Measurements from ENCODE around the gene SEC14L5. TPM values are rescaled to one million over a fixed set of nuclear protein-coding genes. Genes with fewer than 3 reads are reported as not detected.

SEC14L5 gene
- total RNA-seq, 2 donors from 2014 or later, result 0.22 to 0.33 TPM

DNA sequence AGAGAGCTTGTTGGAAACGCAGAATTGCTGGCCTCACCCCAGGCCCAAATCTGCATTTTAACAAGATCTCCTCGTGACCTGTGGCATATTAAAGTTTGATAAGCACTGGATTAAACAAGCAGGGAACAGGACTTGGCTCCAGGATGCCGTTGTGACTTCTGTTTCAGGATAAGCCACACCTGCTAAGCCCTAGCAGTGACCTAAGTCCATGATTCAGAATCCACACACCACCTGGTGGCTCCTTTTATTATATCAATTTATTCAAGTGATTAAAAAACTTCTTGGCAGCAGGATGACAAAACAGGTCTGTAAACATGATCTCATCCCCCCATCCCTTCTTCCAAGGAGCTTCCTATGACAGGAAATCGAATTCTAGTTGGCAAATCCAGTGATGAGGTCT lies 66.5 kb downstream of the SEC14L5 start:
- H3K9me3 ChIP-seq (ENCODE audit: control insufficient read depth, low read length), result no peaks in the 10 kb centered on the region
- no peak overlapping the region for H3K27ac ChIP-seq (ENCODE audit: low read depth, low read length)
- peaks cover 29% of the 10 kb centered on the region for H3K27me3 Mint-ChIP-seq (ENCODE audit: insufficient read depth)
- no peak overlapping the region for H3K4me3 ChIP-seq (ENCODE audit: low read length)
- H3K4me1 Mint-ChIP-seq, result no peaks in the 10 kb centered on the region
- H3K4me3 Mint-ChIP-seq, result no peak overlapping the region
- no peak overlapping the region for H3K27ac Mint-ChIP-seq
- TF ChIP-seq, protein P1, sequence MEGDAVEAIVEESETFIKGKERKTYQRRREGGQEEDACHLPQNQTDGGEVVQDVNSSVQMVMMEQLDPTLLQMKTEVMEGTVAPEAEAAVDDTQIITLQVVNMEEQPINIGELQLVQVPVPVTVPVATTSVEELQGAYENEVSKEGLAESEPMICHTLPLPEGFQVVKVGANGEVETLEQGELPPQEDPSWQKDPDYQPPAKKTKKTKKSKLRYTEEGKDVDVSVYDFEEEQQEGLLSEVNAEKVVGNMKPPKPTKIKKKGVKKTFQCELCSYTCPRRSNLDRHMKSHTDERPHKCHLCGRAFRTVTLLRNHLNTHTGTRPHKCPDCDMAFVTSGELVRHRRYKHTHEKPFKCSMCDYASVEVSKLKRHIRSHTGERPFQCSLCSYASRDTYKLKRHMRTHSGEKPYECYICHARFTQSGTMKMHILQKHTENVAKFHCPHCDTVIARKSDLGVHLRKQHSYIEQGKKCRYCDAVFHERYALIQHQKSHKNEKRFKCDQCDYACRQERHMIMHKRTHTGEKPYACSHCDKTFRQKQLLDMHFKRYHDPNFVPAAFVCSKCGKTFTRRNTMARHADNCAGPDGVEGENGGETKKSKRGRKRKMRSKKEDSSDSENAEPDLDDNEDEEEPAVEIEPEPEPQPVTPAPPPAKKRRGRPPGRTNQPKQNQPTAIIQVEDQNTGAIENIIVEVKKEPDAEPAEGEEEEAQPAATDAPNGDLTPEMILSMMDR (conservative IDR thresholded peaks at IDR 0.05), result no peak
- no peak overlapping the region for H3K9ac ChIP-seq (ENCODE audit: extremely low read depth, low read length, poor library complexity, severe bottlenecking)
- peaks cover 2% of the 10 kb centered on the region for H3K36me3 Mint-ChIP-seq (ENCODE audit: low read depth)
- WGBS, 2 experiments (ENCODE audit: insufficient coverage in 1 of 2, insufficient read length in 1 of 2), result 89 to 91% methylated on average over 3 to 4 of the region's 4 CpGs
- H3K4me1 ChIP-seq (ENCODE audit: control insufficient read depth, insufficient read depth, low read length), result no peaks in the 10 kb centered on the region
- DNase-seq, result no peak
- H3K27me3 ChIP-seq (ENCODE audit: control insufficient read depth, insufficient read depth, low read length, poor library complexity, severe bottlenecking), result peaks cover 5% of the 10 kb centered on the region
- no peaks in the 10 kb centered on the region for H3K9me3 Mint-ChIP-seq
- no peaks in the 10 kb centered on the region for H3K36me3 ChIP-seq (ENCODE audit: control insufficient read depth, insufficient read depth, low read length)

DNA sequence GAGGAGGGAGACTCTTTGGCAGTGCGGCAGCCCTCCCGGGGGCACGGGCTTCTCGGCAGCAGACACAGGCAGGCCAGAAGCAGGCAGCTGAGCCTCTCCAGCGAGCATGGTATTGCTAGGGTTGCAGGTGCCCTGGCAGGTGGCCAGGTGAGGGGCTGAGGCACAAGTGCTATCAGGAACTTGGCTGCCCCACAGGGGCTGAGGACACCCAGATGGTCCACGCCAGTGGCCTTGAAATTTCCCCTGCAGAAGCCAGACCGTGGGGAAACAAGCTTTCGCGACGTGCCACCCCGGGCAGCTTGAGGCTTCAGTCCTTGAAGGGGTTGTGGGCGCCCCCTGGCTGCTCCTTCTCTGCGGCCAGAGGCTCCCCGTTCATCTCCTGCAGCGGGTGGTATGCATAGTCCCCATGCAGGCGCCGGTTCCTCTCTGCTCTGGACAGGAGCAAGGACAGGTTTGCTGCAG lies 67.1 kb downstream of the SEC14L5 start:
- H3K4me3 Mint-ChIP-seq, result no peak overlapping the region
- H3K4me1 Mint-ChIP-seq, result no peaks in the 10 kb centered on the region
- H3K27me3 ChIP-seq (ENCODE audit: control insufficient read depth, insufficient read depth, low read length, poor library complexity, severe bottlenecking), result peaks cover 5% of the 10 kb centered on the region
- DNase-seq, result peak; percentile 93
- no peak overlapping the region for H3K27ac Mint-ChIP-seq
- H3K4me3 ChIP-seq (ENCODE audit: low read length), result no peak overlapping the region
- H3K9me3 ChIP-seq (ENCODE audit: control insufficient read depth, low read length), result no peaks in the 10 kb centered on the region
- peaks cover 3% of the 10 kb centered on the region for H3K36me3 ChIP-seq (ENCODE audit: control insufficient read depth, insufficient read depth, low read length)
- peaks cover 24% of the 10 kb centered on the region for H3K27me3 Mint-ChIP-seq (ENCODE audit: insufficient read depth)
- no peaks in the 10 kb centered on the region for H3K9me3 Mint-ChIP-seq
- no peaks in the 10 kb centered on the region for H3K4me1 ChIP-seq (ENCODE audit: control insufficient read depth, insufficient read depth, low read length)
- 39 to 50% methylated on average over 12 to 17 of the region's 17 CpGs for WGBS, 2 experiments (ENCODE audit: insufficient coverage in 1 of 2, insufficient read length in 1 of 2)
- no peak overlapping the region for H3K9ac ChIP-seq (ENCODE audit: extremely low read depth, low read length, poor library complexity, severe bottlenecking)
- peaks cover 2% of the 10 kb centered on the region for H3K36me3 Mint-ChIP-seq (ENCODE audit: low read depth)
- H3K27ac ChIP-seq (ENCODE audit: low read depth, low read length), result no peak overlapping the region
- TF ChIP-seq, protein P1 (conservative IDR thresholded peaks at IDR 0.05), result peak; percentile 84

DNA sequence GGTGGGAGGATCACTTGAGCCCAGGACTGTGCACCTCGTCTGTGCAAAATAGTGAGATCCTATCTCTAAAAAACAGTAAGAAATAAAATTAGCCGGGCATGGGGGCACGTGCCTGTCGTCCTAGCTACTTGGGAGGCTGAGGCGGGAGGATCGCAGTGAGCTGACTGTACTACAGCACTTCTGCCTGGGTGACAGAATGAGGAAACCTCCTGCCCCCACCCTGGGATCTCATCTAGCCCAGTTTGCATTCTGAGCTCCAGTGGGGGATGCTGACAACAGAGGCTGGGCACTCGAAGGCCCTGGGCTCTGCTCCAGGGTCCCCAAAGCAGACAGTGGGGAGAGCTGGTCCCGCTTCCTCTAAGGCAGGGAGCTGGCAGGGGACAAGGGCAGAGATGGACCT lies 68.5 kb downstream of the SEC14L5 start:
- 88 to 94% methylated on average over 6 to 8 of the region's 8 CpGs for WGBS, 2 experiments (ENCODE audit: insufficient coverage in 1 of 2, insufficient read length in 1 of 2)
- Mint-ChIP-seq H3K9me3 (no peaks in the 10 kb centered on the region), H3K27me3 (ENCODE audit: insufficient read depth) (peaks cover 12% of the 10 kb centered on the region), H3K27ac (no peak overlapping the region), H3K36me3 (ENCODE audit: low read depth) (peaks cover 2% of the 10 kb centered on the region), H3K4me1 (no peaks in the 10 kb centered on the region), H3K4me3 (no peak overlapping the region)
- DNase-seq, result no peak
- TF ChIP-seq, protein P1 (conservative IDR thresholded peaks at IDR 0.05), result no peak
- Histone ChIP-seq H3K4me1 (ENCODE audit: control insufficient read depth, insufficient read depth, low read length) (no peaks in the 10 kb centered on the region), H3K27ac (ENCODE audit: low read depth, low read length) (no peak overlapping the region), H3K27me3 (ENCODE audit: control insufficient read depth, insufficient read depth, low read length, poor library complexity, severe bottlenecking) (peaks cover 4% of the 10 kb centered on the region), H3K9ac (ENCODE audit: extremely low read depth, low read length, poor library complexity, severe bottlenecking) (no peak overlapping the region), H3K36me3 (ENCODE audit: control insufficient read depth, insufficient read depth, low read length) (peaks cover 3% of the 10 kb centered on the region), H3K9me3 (ENCODE audit: control insufficient read depth, low read length) (no peaks in the 10 kb centered on the region), H3K4me3 (ENCODE audit: low read length) (no peak overlapping the region)
